ENCODE results near the gene ATP6V0A1.

The ATP6V0A1 gene

DNA sequence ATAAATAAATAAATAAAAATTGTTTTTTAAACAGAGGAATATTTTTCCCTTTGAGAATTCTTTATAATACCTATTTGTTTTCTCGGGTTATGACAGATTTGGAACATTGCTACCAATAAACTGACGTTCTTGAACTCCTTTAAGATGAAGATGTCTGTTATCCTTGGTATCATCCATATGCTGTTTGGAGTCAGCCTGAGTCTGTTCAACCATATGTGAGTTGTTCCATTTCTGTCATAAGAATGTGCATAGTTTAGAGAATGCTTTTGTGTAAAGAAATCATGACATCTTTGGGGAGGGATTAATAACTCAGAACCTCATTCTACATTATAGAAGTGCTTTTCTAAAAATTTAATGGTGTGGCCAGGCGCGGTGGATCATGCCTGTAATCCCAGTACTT is 40.1 kb downstream of the ATP6V0A1 start:
- TF ChIP-seq, protein P1, sequence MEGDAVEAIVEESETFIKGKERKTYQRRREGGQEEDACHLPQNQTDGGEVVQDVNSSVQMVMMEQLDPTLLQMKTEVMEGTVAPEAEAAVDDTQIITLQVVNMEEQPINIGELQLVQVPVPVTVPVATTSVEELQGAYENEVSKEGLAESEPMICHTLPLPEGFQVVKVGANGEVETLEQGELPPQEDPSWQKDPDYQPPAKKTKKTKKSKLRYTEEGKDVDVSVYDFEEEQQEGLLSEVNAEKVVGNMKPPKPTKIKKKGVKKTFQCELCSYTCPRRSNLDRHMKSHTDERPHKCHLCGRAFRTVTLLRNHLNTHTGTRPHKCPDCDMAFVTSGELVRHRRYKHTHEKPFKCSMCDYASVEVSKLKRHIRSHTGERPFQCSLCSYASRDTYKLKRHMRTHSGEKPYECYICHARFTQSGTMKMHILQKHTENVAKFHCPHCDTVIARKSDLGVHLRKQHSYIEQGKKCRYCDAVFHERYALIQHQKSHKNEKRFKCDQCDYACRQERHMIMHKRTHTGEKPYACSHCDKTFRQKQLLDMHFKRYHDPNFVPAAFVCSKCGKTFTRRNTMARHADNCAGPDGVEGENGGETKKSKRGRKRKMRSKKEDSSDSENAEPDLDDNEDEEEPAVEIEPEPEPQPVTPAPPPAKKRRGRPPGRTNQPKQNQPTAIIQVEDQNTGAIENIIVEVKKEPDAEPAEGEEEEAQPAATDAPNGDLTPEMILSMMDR (IDR thresholded peaks at IDR 0.05; ENCODE audit: low read depth, low read length) = no peak
- DNase-seq (ENCODE audit: low read depth, low spot score) = no peak
- no peak overlapping the region for H3K4me3 ChIP-seq (ENCODE audit: low read depth, low read length)
- in situ Hi-C loops (cut with HindIII; ENCODE audit: low sequenced_read_pairs) = no loop called here

DNA sequence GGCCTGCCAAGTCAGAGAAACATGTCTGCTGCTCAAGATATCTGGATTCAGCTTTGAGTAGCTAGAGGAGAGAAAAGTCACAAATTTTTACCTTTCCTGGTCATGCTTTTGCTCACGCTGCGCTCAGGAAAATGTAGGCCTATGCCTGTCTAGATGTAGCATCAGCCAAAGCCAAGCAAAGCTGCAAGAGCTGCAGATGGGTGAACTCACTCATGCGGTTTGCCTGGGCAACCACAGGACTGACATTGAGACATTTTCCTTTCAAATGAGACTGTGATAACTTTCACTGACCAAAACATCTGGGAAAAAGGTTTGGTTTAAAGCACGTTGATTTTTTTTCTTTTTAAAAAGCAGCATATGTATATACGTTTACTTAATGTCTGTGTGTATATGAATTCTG is 43.4 kb downstream of the ATP6V0A1 start:
- DNase-seq (ENCODE audit: low read depth, low spot score) = no peak
- TF ChIP-seq, protein P1 (IDR thresholded peaks at IDR 0.05; ENCODE audit: low read depth, low read length) = no peak
- in situ Hi-C loops (cut with HindIII; ENCODE audit: low sequenced_read_pairs) = no loop called here

DNA sequence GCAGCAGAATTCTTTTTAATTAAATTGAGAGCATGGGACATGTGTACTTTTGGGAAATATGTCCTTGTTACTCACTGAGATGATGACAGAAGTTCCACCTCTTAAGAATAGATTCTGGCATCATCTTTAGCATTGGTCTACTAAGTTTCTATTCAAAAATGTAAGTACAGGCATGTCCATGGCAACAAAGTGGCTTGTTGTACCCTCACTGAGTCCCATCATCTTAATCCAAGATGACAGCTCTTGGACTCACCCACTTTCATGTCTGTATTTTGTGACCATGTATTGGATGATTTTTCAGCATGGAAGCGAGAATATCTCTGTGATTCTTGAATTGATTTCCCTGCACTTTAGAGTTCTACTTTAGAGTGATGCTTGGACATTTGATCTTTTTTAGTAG is 44.2 kb downstream of the ATP6V0A1 start:
- in situ Hi-C loops (cut with HindIII; ENCODE audit: low sequenced_read_pairs) = no loop called here
- TF ChIP-seq, protein P1 (IDR thresholded peaks at IDR 0.05; ENCODE audit: low read depth, low read length) = no peak
- no peak overlapping the region for H3K4me3 ChIP-seq (ENCODE audit: low read depth, low read length)
- DNase-seq (ENCODE audit: low read depth, low spot score) = no peak

More for the DNA sequence above, 43.4 kb downstream of the ATP6V0A1 start:
- no peak overlapping the region for H3K4me3 ChIP-seq (ENCODE audit: low read depth, low read length)

DNA sequence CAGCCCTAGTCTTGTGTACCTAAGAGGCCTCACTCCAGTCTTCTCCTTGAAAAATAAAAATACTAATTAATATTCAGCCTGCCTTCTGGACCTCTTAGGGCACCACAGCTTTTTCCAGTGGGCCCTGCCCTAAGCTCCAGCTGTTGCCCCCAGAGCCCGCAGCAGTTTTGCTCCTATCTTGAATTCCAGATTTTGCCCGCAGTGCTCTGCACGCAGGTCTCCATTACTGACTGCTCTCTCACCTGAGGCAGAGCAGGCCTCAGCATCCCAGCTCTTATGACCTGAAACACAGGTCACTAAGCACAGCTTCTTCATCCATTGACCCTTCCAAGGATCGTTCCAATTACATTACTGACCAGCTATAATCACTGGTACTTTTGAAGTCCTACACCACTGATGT is 49.0 kb downstream of the ATP6V0A1 start:
- DNase-seq (ENCODE audit: low read depth, low spot score) = no peak
- H3K4me3 ChIP-seq (ENCODE audit: low read depth, low read length) = no peak overlapping the region
- TF ChIP-seq, protein P1 (IDR thresholded peaks at IDR 0.05; ENCODE audit: low read depth, low read length) = no peak
- in situ Hi-C loops (cut with HindIII; ENCODE audit: low sequenced_read_pairs) = no loop called here

DNA sequence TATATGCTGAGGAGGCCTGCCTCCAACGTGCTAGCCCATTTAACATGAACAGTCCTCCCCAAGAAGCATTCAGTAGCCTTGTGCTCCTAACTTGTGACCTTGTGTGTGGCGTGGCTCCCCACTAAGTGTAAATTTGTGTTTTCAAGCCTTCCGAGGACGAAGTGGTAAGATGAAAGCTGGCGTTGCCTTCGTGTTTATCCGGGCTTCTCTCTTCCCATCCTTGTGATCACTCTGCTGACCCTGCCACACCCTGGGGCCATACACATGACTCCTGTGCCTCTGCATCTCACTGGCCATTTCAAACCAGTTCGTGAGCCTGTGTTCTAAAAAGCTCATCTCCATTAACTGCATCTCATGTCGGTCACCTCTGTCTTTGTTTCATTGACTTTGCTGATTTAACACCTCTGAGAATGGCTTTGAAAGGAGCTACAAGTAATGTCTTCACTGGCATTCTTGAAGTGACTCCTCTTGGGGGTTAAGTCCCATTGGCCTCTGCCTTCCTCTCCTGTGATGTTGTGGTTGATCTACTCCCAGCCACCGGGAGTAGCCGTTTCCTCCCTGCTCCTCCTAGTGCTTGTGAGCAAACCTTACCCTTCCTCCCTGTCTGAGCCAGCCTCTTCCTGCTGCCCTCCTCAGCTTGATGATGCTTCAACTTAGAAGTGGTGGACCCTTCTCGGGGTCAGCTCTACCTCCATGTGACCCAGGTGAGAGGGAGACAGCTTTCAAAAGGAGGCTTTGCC is 49.9 kb downstream of the ATP6V0A1 start:
- TF ChIP-seq, protein P1 (IDR thresholded peaks at IDR 0.05; ENCODE audit: low read depth, low read length) = no peak
- no peak overlapping the region for H3K4me3 ChIP-seq (ENCODE audit: low read depth, low read length)
- DNase-seq (ENCODE audit: low read depth, low spot score) = no peak
- in situ Hi-C loops (cut with HindIII; ENCODE audit: low sequenced_read_pairs) = no loop called here

DNA sequence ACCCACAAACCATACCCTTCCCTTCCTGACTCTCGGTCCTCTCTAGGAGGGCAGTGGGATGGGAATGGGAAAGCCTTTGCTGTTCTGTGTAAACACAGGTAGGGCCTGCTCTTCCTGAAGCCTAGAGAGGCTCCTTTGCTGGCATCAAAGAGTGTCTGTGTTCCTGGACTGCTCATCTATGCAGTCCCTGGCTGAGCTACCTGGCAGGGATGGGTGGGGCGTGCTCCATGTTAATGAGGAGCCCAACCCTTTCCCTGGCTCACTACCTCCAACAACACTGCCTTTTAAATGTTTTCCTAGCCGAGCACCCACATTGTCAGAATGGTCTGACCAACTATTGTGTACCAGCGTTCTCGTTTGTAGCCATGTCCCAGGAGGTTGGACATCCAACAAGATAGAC is 50.7 kb downstream of the ATP6V0A1 start:
- in situ Hi-C loops (cut with HindIII; ENCODE audit: low sequenced_read_pairs) = no loop called here
- no peak overlapping the region for H3K4me3 ChIP-seq (ENCODE audit: low read depth, low read length)
- DNase-seq (ENCODE audit: low read depth, low spot score) = no peak
- TF ChIP-seq, protein P1 (IDR thresholded peaks at IDR 0.05; ENCODE audit: low read depth, low read length) = no peak

Data from astrocyte of the spinal cord (primary cell).